ENCODE measurements around the gene SIRT5.
A peak's percentile ranks its signal among the peaks of the same experiment; 100 is the strongest.

Gene SIRT5

GRCh38 chr6:13574149-13574570 lies 241 bp upstream of the SIRT5 start:
- peak overlapping the region; percentile 95 for H3K27ac ChIP-seq (ENCODE audit: low read length, poor library complexity, severe bottlenecking)
- H3K4me1 ChIP-seq (ENCODE audit: control insufficient read depth, insufficient read depth, low read depth, low read length) = peaks cover 5% of the 10 kb centered on the region
- peaks cover 14% of the 10 kb centered on the region for H3K79me1 ChIP-seq (replicated peaks; ENCODE audit: low read length, poor library complexity, severe bottlenecking)
- peak overlapping the region; percentile 92 for H3K4me2 ChIP-seq (ENCODE audit: low read length, poor library complexity, severe bottlenecking)
- WGBS = under 1% methylated on average over 27 of the region's 46 CpGs
- peak overlapping the region; percentile 43 for H2BK120ac ChIP-seq (ENCODE audit: low read depth, low read length)
- no peak overlapping the region for H4K91ac ChIP-seq (ENCODE audit: low read length)
- H3K9ac ChIP-seq (ENCODE audit: low read length) = peak overlapping the region; percentile 92
- H3K14ac ChIP-seq (ENCODE audit: low read length in 2 of 2) = peak overlapping the region in 1 of 2 experiments; percentile 62
- peak overlapping the region in 1 of 2 experiments; percentile 97 for H3K18ac ChIP-seq (ENCODE audit: low read depth in 1 of 2, low read length in 2 of 2)
- H2AK5ac ChIP-seq (ENCODE audit: low read length, severe bottlenecking) = no peak overlapping the region
- peak overlapping the region; percentile 74 to 93 for H3K4me3 ChIP-seq (ENCODE audit: insufficient read depth in 1 of 2, low read depth in 1 of 2, low read length in 2 of 2)
- H3K27me3 ChIP-seq (ENCODE audit: control insufficient read depth in 1 of 2, insufficient read depth in 1 of 2, low read length in 2 of 2) = peaks cover 0 to 8% of the 10 kb centered on the region in 2 experiments
- H2BK15ac ChIP-seq (ENCODE audit: low read depth, poor library complexity, severe bottlenecking) = peak overlapping the region; percentile 48
- no peaks in the 10 kb centered on the region for H3K9me3 ChIP-seq (ENCODE audit: control insufficient read depth, low read length)
- H2AFZ ChIP-seq (ENCODE audit: low read depth, low read length) = peak overlapping the region; percentile 96
- H4K8ac ChIP-seq (ENCODE audit: low read length) = peak overlapping the region; percentile 99
- peak overlapping the region in 1 of 2 experiments; percentile 74 for H3K4ac ChIP-seq (ENCODE audit: low read depth in 1 of 2, low read length in 2 of 2)
- H2BK12ac ChIP-seq (ENCODE audit: low read length in 2 of 2) = no peak overlapping the region
- H3K23ac ChIP-seq (ENCODE audit: low read length in 2 of 2) = no peak overlapping the region
- DNase-seq = peak; percentile 89
- peak overlapping the region; percentile 77 for H2BK5ac ChIP-seq (ENCODE audit: low read depth, low read length, poor library complexity, severe bottlenecking)
- peaks cover 0 to 7% of the 10 kb centered on the region in 2 experiments for H3K36me3 ChIP-seq (ENCODE audit: control insufficient read depth in 1 of 2, insufficient read depth in 2 of 2, low read depth in 1 of 2, low read length in 2 of 2)

- H2BK5ac ChIP-seq (ENCODE audit: low read depth, low read length, poor library complexity, severe bottlenecking) = no peak overlapping the region
- peaks cover 2 to 16% of the 10 kb centered on the region in 2 experiments for H3K36me3 ChIP-seq (ENCODE audit: control insufficient read depth in 1 of 2, insufficient read depth in 2 of 2, low read depth in 1 of 2, low read length in 2 of 2)
- peak overlapping the region; percentile 74 to 93 for H3K4me3 ChIP-seq (ENCODE audit: insufficient read depth in 1 of 2, low read depth in 1 of 2, low read length in 2 of 2)
- H3K4ac ChIP-seq (ENCODE audit: low read depth in 1 of 2, low read length in 2 of 2) = no peak overlapping the region
- no peaks in the 10 kb centered on the region for H3K9me3 ChIP-seq (ENCODE audit: control insufficient read depth, low read length)
- H2AK5ac ChIP-seq (ENCODE audit: low read length, severe bottlenecking) = no peak overlapping the region
- peaks cover 17% of the 10 kb centered on the region for H3K79me1 ChIP-seq (replicated peaks; ENCODE audit: low read length, poor library complexity, severe bottlenecking)
- H3K23ac ChIP-seq (ENCODE audit: low read length in 2 of 2) = no peak overlapping the region
- peak overlapping the region; percentile 26 for H2BK15ac ChIP-seq (ENCODE audit: low read depth, poor library complexity, severe bottlenecking)
- peak overlapping the region; percentile 92 for H3K9ac ChIP-seq (ENCODE audit: low read length)
- peak overlapping the region in 1 of 2 experiments; percentile 97 for H3K18ac ChIP-seq (ENCODE audit: low read depth in 1 of 2, low read length in 2 of 2)
- no peak overlapping the region for H3K14ac ChIP-seq (ENCODE audit: low read length in 2 of 2)
- H2BK12ac ChIP-seq (ENCODE audit: low read length in 2 of 2) = no peak overlapping the region
- no peak overlapping the region for H2AFZ ChIP-seq (ENCODE audit: low read depth, low read length)
- peak overlapping the region; percentile 92 for H3K4me2 ChIP-seq (ENCODE audit: low read length, poor library complexity, severe bottlenecking)
- no peak overlapping the region for H2BK120ac ChIP-seq (ENCODE audit: low read depth, low read length)
- no peak for DNase-seq
- peaks cover 5% of the 10 kb centered on the region for H3K4me1 ChIP-seq (ENCODE audit: control insufficient read depth, insufficient read depth, low read depth, low read length)
- 0% methylated on average over 1 of the region's 3 CpGs for WGBS
- no peak overlapping the region for H4K91ac ChIP-seq (ENCODE audit: low read length)
- peak overlapping the region; percentile 95 for H3K27ac ChIP-seq (ENCODE audit: low read length, poor library complexity, severe bottlenecking)
- no peaks in the 10 kb centered on the region for H3K27me3 ChIP-seq (ENCODE audit: control insufficient read depth in 1 of 2, insufficient read depth in 1 of 2, low read length in 2 of 2)
- H4K8ac ChIP-seq (ENCODE audit: low read length) = no peak overlapping the region
Measured at GRCh38 chr6:13575377-13575775, 975 bp downstream of the SIRT5 start.

- whole genome bisulfite sequencing = 100% methylated on average over 2 of the region's 3 CpGs
- no peak overlapping the region for H3K9ac ChIP-seq (ENCODE audit: low read length)
- no peaks in the 10 kb centered on the region for H3K9me3 ChIP-seq (ENCODE audit: control insufficient read depth, low read length)
Measured at GRCh38 chr6:13576017-13576416, 1.6 kb downstream of the SIRT5 start.

GRCh38 chr6:13577926-13578325 lies 3.5 kb downstream of the SIRT5 start:
- Histone ChIP-seq H2AK5ac (ENCODE audit: low read length, severe bottlenecking) (no peak overlapping the region), H3K4me2 (ENCODE audit: low read length, poor library complexity, severe bottlenecking) (no peak overlapping the region), H4K91ac (ENCODE audit: low read length) (no peak overlapping the region), H3K9ac (ENCODE audit: low read length) (no peak overlapping the region), H3K27ac (ENCODE audit: low read length, poor library complexity, severe bottlenecking) (no peak overlapping the region), H3K27me3 (ENCODE audit: control insufficient read depth in 1 of 2, insufficient read depth in 1 of 2, low read length in 2 of 2) (no peaks in the 10 kb centered on the region), H2BK5ac (ENCODE audit: low read depth, low read length, poor library complexity, severe bottlenecking) (no peak overlapping the region), H3K79me1 (replicated peaks; ENCODE audit: low read length, poor library complexity, severe bottlenecking) (peaks cover 14% of the 10 kb centered on the region), H2BK120ac (ENCODE audit: low read depth, low read length) (no peak overlapping the region), H3K4ac (ENCODE audit: low read depth in 1 of 2, low read length in 2 of 2) (no peak overlapping the region), H3K4me1 (ENCODE audit: control insufficient read depth, insufficient read depth, low read depth, low read length) (peaks cover 5% of the 10 kb centered on the region), H3K36me3 (ENCODE audit: control insufficient read depth in 1 of 2, insufficient read depth in 2 of 2, low read depth in 1 of 2, low read length in 2 of 2) (peaks cover 8 to 23% of the 10 kb centered on the region in 2 experiments), H3K23ac (ENCODE audit: low read length in 2 of 2) (no peak overlapping the region), H3K4me3 (ENCODE audit: insufficient read depth in 1 of 2, low read depth in 1 of 2, low read length in 2 of 2) (no peak overlapping the region), H3K14ac (ENCODE audit: low read length in 2 of 2) (no peak overlapping the region), H2BK12ac (ENCODE audit: low read length in 2 of 2) (no peak overlapping the region), H3K9me3 (ENCODE audit: control insufficient read depth, low read length) (no peaks in the 10 kb centered on the region), H3K18ac (ENCODE audit: low read depth in 1 of 2, low read length in 2 of 2) (no peak overlapping the region), H2BK15ac (ENCODE audit: low read depth, poor library complexity, severe bottlenecking) (no peak overlapping the region), H2AFZ (ENCODE audit: low read depth, low read length) (no peak overlapping the region), H4K8ac (ENCODE audit: low read length) (no peak overlapping the region)
- DNase-seq = no peak
- WGBS = 95% methylated on average over 3 of the region's 3 CpGs

More at GRCh38 chr6:13576017-13576416, 1.6 kb downstream of the SIRT5 start:
- Histone ChIP-seq H3K4me2 (ENCODE audit: low read length, poor library complexity, severe bottlenecking) (no peak overlapping the region), H3K79me1 (replicated peaks; ENCODE audit: low read length, poor library complexity, severe bottlenecking) (peaks cover 17% of the 10 kb centered on the region), H2AFZ (ENCODE audit: low read depth, low read length) (no peak overlapping the region), H2BK120ac (ENCODE audit: low read depth, low read length) (no peak overlapping the region), H3K14ac (ENCODE audit: low read length in 2 of 2) (no peak overlapping the region), H2AK5ac (ENCODE audit: low read length, severe bottlenecking) (no peak overlapping the region), H2BK12ac (ENCODE audit: low read length in 2 of 2) (no peak overlapping the region), H4K91ac (ENCODE audit: low read length) (no peak overlapping the region), H2BK5ac (ENCODE audit: low read depth, low read length, poor library complexity, severe bottlenecking) (no peak overlapping the region), H3K36me3 (ENCODE audit: control insufficient read depth in 1 of 2, insufficient read depth in 2 of 2, low read depth in 1 of 2, low read length in 2 of 2) (peaks cover 5 to 20% of the 10 kb centered on the region in 2 experiments), H3K4ac (ENCODE audit: low read depth in 1 of 2, low read length in 2 of 2) (no peak overlapping the region), H3K18ac (ENCODE audit: low read depth in 1 of 2, low read length in 2 of 2) (no peak overlapping the region), H3K27ac (ENCODE audit: low read length, poor library complexity, severe bottlenecking) (no peak overlapping the region), H3K27me3 (ENCODE audit: control insufficient read depth in 1 of 2, insufficient read depth in 1 of 2, low read length in 2 of 2) (no peaks in the 10 kb centered on the region), H2BK15ac (ENCODE audit: low read depth, poor library complexity, severe bottlenecking) (no peak overlapping the region), H4K8ac (ENCODE audit: low read length) (no peak overlapping the region), H3K23ac (ENCODE audit: low read length in 2 of 2) (no peak overlapping the region), H3K4me3 (ENCODE audit: insufficient read depth in 1 of 2, low read depth in 1 of 2, low read length in 2 of 2) (no peak overlapping the region), H3K4me1 (ENCODE audit: control insufficient read depth, insufficient read depth, low read depth, low read length) (peaks cover 5% of the 10 kb centered on the region)
- DNase-seq = no peak
